ENCODE measurements around the gene BBS10.
"Not testable (repeated sequence)": the region's sequence is repeated elsewhere in the genome, so short reads cannot be mapped to it uniquely, and the experiment has no call there.

Gene BBS10

GRCh38 chr12:76329159-76329558 is 19.1 kb downstream of the BBS10 start:
- no peak for DNase-seq

DNA sequence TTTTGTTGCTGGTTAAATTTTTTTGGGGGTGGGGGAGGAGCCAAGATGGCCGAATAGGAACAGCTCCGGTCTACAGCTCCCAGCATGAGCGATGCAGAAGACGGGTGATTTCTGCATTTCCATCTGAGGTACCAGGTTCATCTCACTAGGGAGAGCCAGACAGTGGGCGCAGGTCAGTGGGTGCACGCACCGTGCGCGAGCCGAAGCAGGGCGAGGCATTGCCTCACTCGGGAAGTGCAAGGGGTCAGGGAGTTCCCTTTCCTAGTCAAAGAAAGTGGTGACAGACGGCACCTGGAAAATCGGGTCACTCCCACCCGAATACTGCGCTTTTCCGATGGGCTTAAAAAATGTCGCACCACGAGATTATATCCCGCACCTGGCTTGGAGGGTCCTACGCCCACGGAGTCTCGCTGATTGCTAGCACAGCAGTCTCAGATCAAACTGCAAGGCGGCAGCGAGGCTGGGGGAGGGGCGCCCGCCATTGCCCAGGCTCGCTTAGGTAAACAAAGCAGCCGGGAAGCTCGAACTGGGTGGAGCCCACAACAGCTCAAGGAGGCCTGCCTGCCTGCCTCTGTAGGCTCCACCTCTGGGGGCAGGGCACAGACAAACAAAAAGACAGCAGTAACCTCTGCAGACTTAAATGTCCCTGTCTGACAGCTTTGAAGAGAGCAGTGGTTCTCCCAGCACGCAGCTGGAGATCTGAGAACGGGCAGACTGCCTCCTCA is 28.5 kb downstream of the BBS10 start:
- DNase-seq, result not testable (repeated sequence)

DNA sequence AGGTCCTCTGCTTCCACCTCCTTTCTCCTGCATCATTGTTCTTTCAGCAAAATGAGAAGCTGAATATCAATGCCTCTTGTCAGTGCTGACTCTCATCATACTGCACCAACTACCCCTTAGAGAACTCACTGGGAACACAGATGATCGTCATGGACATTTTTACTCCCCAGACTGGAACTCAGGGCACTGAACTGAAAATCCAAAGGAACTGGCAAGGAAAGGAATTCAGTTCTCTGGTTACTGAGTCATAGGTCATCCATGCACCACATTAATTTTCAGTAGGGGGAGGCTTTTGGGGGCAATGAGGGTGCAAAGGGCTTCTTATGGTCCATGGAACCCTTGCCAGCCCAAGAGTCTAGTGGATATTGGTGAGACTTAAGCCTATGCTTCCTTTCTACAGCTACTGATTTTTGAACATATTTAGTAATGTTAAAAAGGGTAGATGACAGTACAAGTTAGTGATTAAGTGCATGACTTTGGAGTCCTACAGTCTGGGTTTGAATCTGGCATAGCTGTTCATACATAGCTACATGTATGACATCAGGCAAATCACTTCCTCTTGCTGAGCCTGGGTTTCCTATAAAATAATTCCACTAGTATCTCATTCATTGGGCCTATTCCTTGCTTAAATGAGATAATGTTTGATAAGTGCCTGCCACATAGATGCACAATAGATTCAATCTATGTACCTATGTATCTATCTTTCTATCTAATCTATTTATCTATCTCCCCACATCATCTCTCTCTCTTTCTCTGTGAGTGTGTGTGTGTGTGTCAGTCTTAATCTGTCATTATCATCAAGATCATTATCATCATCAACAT is 29.2 kb downstream of the BBS10 start:
- no peak for DNase-seq

GRCh38 chr12:76317976-76318375 is 30.2 kb downstream of the BBS10 start:
- DNase-seq, result no peak

- no peak for DNase-seq
Observed at GRCh38 chr12:76316468-76316867, 31.7 kb downstream of the BBS10 start.

GRCh38 chr12:76313299-76313698 is 34.9 kb downstream of the BBS10 start:
- DNase-seq, result no peak

DNA sequence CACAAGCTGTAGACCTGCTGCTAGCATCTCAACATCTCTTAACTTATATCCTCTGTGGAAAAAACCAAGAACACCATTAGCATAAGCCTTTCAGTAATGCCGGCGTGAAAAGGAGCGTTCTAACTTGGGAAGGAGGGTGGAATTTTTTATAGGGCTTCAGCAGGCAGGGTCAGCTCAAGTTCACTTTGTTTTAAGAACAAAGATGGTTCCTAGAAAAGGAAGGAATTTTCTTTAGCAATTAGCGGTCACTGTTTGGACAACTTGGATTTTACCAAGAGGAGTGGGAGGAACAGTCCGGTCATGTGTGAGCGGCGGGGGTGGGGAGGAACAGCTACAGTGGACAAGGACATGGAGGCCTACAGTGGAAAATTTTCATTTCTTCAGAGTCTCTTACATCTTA is 35.9 kb downstream of the BBS10 start:
- no peak for DNase-seq

DNA sequence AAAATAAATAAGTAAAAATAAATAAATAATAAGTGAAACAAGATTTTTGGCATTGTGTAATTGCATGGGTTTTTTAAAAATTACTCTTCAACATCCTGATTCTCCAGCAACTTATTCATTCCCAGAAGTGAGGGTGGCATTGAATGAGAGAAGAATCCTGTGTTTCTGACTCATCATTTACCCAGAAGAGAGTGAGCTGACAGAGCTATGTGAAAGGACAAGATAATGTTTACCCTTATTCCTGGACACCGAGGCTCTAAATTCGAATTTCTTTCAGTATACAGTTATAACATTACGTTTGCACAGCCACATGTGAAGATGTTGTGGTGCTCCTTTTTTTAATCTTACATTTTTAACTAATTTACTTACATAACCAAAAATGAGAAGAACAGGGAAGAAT is 36.4 kb downstream of the BBS10 start:
- no peak for DNase-seq

DNA sequence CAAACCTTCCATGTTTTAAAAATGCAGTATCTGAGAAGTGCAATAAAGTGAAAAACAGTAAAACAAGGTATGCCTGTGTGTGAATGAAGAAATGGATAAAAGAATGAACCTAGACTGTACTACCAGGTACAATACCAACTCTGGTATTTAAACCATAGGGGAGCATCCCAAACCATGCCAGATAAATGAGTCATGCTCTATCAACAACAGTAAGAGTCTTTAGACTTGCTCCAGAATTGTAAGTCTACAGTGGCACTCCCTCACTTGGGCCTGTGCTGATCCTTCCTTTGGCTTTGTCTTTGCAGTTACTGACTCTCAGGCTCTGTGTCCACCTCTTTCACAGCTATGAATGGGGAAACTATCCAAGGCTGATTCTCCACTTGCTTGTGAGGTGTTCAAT is 38.1 kb downstream of the BBS10 start:
- DNase-seq, result no peak

GRCh38 chr12:76308866-76309265 is 39.3 kb downstream of the BBS10 start:
- DNase-seq, result no peak

DNA sequence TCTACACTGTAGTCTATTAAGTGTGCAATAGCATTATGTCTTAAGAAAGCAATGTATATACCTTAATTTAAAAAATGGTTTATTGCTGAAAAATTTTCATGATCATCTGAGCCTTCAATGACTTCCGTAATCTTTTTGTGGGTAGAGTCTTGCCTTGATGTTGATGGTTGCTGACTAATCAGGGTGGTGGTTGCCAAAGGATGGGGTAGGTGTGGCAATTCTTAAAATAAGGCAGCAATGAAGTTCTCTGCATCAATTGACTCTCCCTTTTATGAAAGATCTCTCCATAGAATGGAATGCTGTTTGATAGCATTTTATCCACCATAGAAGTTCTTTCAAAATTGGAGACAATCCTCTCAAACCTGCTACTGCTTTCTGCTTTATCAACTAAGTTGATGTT is 41.1 kb downstream of the BBS10 start:
- no peak for DNase-seq

GRCh38 chr12:76303989-76304460 is 44.2 kb downstream of the BBS10 start:
- no peak for DNase-seq

DNA sequence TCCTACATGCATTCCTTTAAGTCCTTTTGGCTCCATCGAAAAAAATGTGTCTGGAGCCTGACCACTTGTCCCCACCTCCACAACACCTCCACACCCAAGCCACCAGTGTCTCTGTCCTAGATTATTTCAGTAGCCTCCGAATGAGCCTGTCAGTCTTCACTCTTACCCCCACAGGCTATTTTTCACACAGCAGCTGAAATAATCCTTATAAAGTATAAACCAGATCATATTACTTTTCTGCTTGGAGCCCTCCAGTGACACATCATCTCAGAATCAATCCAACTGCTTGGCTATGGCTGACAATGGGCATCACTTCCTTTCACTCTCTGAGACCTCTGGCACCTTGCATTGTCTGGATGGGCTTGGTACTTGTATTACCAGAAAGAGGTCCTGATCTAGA is 44.9 kb downstream of the BBS10 start:
- DNase-seq, result no peak

DNA sequence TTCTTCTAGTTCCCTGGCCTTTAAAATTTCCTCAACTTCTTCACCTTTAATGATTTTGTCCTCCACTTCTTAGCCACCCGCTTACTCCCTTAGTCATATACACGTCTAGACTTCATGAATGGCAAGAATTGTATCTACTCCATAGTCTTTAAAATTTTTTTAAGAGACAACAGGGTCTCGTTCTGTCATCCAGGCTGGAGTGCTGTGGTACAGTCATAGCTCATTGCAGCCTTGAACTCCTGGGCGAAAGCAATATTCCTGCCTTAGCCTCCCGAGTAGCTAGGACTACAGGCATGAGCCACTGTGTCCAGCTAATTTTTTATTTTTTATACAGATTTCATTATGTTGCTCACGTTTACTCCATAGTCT is 47.9 kb downstream of the BBS10 start:
- no peak for DNase-seq

DNA sequence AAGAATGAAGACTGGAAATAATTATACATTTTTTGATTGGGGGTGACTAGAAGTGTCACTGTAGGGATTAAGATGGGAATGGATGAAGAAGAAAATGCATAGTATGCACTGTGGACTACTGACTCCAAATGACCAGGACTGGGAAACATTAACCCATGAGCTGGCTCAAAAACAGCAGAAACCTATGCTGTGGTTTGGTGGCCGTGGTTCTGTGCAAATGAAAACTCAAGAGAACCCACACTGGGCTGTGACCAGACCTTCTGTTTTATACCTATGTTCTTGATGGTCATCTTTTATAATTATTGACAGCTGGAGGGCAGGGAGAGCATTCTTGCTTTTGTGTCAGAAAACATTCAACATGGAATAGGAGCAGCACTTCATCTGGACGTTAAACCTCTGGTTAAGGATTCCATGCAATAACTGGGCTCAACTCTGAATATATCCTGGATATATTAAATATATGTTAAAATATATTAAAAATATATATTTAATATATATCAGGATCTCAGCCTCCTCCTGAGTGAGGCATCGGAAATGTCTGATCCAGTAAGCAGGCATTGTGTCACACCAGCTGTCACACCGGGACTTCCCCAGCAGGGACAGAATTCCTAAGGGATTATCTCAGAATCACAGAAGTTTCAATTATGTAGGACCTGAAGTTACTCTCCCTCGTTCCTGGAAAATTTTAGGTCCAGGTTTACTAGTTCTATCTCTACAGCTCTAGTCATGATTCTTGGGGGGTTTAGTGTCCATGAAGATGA is 48.5 kb downstream of the BBS10 start:
- DNase-seq, result no peak
